HG03060 (cell line): ENCODE results near the gene SIGLECL1.
"Not testable (repeated sequence)": the region's sequence is repeated elsewhere in the genome, so short reads cannot be mapped to it uniquely, and the experiment has no call there.

Experiments
- ATAC-seq: cut with Tn5 transposase; IDR thresholded peaks from one replicate; pipeline ENCODE4 v1.9.1; 2021; ENCODE audit warnings: low read depth, moderate number of reproducible peaks; ENCODE audit not compliant: unreplicated experiment

Gene SIGLECL1

GRCh38 chr19:51250786-51251467 lies at the start of gene SIGLECL1:
TSS of gene SIGLECL1 (plus strand) at chr19:51251080. CDS start at chr19:51264073, 12,993 bp downstream.
- no peak for ATAC-seq

- ATAC-seq, result no peak
Observed at GRCh38 chr19:51201712-51202111, 49.2 kb upstream of the SIGLECL1 start.

GRCh38 chr19:51203916-51204315 lies 47.0 kb upstream of the SIGLECL1 start:
- no peak for ATAC-seq

- no peak for ATAC-seq
Observed at GRCh38 chr19:51204321-51204720, 46.6 kb upstream of the SIGLECL1 start.

GRCh38 chr19:51207747-51208146 lies 43.1 kb upstream of the SIGLECL1 start:
- ATAC-seq, result no peak

- ATAC-seq, result no peak
Observed at GRCh38 chr19:51210191-51210784, 40.6 kb upstream of the SIGLECL1 start.

GRCh38 chr19:51210874-51211361 lies 40.0 kb upstream of the SIGLECL1 start:
- not testable (repeated sequence) for ATAC-seq

- ATAC-seq, result no peak
Observed at GRCh38 chr19:51211833-51212232, 39.0 kb upstream of the SIGLECL1 start.

GRCh38 chr19:51219307-51219706 lies 31.6 kb upstream of the SIGLECL1 start:
- no peak for ATAC-seq

GRCh38 chr19:51219971-51220370 lies 30.9 kb upstream of the SIGLECL1 start:
- ATAC-seq, result no peak

GRCh38 chr19:51220996-51221395 lies 29.9 kb upstream of the SIGLECL1 start:
- no peak for ATAC-seq

GRCh38 chr19:51224163-51224641 lies 26.7 kb upstream of the SIGLECL1 start:
- no peak for ATAC-seq

GRCh38 chr19:51224898-51225393 lies 25.9 kb upstream of the SIGLECL1 start, which contains the start of gene CD33:
TSS of gene CD33 (plus strand) at chr19:51225080. CDS start at chr19:51225119, 39 bp downstream.
- ATAC-seq, result not testable (repeated sequence)

GRCh38 chr19:51226067-51226466 lies 24.8 kb upstream of the SIGLECL1 start:
- ATAC-seq, result no peak

GRCh38 chr19:51227326-51227725 lies 23.6 kb upstream of the SIGLECL1 start:
- ATAC-seq, result no peak

GRCh38 chr19:51227966-51228365 lies 22.9 kb upstream of the SIGLECL1 start:
- ATAC-seq, result no peak

- ATAC-seq, result no peak
Observed at GRCh38 chr19:51240866-51241265, 10.0 kb upstream of the SIGLECL1 start.

GRCh38 chr19:51242881-51243630 lies 7.8 kb upstream of the SIGLECL1 start:
- no peak for ATAC-seq

- ATAC-seq, result no peak
Observed at GRCh38 chr19:51246164-51246552, 4.7 kb upstream of the SIGLECL1 start.

- no peak for ATAC-seq
Observed at GRCh38 chr19:51247972-51248590, 2.8 kb upstream of the SIGLECL1 start.

GRCh38 chr19:51251468-51251820 lies 564 bp downstream of the SIGLECL1 start:
- ATAC-seq, result no peak
